Nephron progenitor cell (in vitro differentiated cells): ENCODE measurements around the gene MS4A10.
"Not testable (repeated sequence)": the region's sequence is repeated elsewhere in the genome, so short reads cannot be mapped to it uniquely, and the experiment has no call there.

Experiments
- DNase-seq: peaks from one replicate; pipeline ENCODE4 v3.0.0; 2021
- H3K27ac Mint-ChIP-seq: 2 replicates; pipeline ENCODE4 v1.8.0; 2021; ENCODE audit warnings: mild to moderate bottlenecking, moderate library complexity, mixed read lengths
- H3K27me3 Mint-ChIP-seq: 2 replicates; pipeline ENCODE4 v1.8.0; 2021; ENCODE audit warnings: mild to moderate bottlenecking, low read depth, mixed read lengths; ENCODE audit not compliant: poor library complexity
- H3K36me3 Mint-ChIP-seq: 2 replicates; pipeline ENCODE4 v1.8.0; 2021; ENCODE audit warnings: low read depth, mixed read lengths
- H3K4me1 Mint-ChIP-seq: 2 replicates; pipeline ENCODE4 v1.8.0; 2021; ENCODE audit warnings: mixed read lengths
- H3K4me3 Mint-ChIP-seq: 2 replicates; pipeline ENCODE4 v1.8.0; 2021; ENCODE audit warnings: mild to moderate bottlenecking, moderate library complexity, mixed read lengths
- H3K9me3 Mint-ChIP-seq: 2 replicates; pipeline ENCODE4 v1.8.0; 2021; ENCODE audit warnings: mild to moderate bottlenecking, moderate library complexity, mixed read lengths
- TF ChIP-seq, protein P1 (sequence below): fragments of 200-600 bp; sonication (generic); IDR thresholded peaks from 2 replicates; pipeline ENCODE4 v1.5.0; 2021; ENCODE audit warnings: antibody characterized with exemption

The MS4A10 gene

GRCh38 chr11:60814112-60814511, 29.0 kb downstream of the MS4A10 start:
- TF ChIP-seq, protein P1, sequence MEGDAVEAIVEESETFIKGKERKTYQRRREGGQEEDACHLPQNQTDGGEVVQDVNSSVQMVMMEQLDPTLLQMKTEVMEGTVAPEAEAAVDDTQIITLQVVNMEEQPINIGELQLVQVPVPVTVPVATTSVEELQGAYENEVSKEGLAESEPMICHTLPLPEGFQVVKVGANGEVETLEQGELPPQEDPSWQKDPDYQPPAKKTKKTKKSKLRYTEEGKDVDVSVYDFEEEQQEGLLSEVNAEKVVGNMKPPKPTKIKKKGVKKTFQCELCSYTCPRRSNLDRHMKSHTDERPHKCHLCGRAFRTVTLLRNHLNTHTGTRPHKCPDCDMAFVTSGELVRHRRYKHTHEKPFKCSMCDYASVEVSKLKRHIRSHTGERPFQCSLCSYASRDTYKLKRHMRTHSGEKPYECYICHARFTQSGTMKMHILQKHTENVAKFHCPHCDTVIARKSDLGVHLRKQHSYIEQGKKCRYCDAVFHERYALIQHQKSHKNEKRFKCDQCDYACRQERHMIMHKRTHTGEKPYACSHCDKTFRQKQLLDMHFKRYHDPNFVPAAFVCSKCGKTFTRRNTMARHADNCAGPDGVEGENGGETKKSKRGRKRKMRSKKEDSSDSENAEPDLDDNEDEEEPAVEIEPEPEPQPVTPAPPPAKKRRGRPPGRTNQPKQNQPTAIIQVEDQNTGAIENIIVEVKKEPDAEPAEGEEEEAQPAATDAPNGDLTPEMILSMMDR: no peak

DNA sequence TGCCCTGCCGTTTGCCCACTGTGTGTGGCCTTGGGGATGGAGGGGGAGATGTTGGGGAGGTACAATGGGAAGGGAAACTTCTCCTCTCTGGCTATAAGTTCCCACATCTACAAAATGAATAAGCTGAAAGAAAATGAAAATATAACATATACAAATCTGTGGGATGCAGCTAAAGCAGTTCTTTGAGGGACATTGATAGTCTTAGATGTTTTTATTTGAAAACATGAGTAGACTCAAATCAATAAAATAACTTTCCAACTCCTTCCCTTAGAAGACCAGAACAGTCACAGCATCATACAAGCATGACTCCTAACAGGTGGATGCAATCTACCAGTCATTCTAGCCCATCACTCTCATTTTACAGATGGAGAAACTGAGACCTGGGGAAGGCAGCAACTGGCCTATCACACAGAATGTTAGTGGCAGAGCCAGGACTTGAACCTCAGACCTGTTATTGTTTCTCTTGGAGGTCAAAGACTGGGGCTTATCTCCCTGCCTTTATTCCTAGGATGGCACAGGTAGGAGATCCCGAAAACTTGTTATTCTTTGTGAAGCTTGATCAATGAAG, 31.5 kb downstream of the MS4A10 start:
- Mint-ChIP-seq H3K4me3 (no peak overlapping the region), H3K9me3 (peaks cover 42% of the 10 kb centered on the region), H3K27me3 (peaks cover 12% of the 10 kb centered on the region), H3K27ac (no peak overlapping the region), H3K36me3 (peaks cover 4% of the 10 kb centered on the region), H3K4me1 (peaks cover 10% of the 10 kb centered on the region)
- TF ChIP-seq, protein P1: no peak
- no peak for DNase-seq

More at GRCh38 chr11:60814112-60814511, 29.0 kb downstream of the MS4A10 start:
- Mint-ChIP-seq H3K27me3 (peaks cover 9% of the 10 kb centered on the region), H3K4me3 (no peak overlapping the region), H3K36me3 (peaks cover 4% of the 10 kb centered on the region), H3K27ac (no peak overlapping the region), H3K4me1 (no peaks in the 10 kb centered on the region), H3K9me3 (peaks cover 42% of the 10 kb centered on the region)
- DNase-seq: no peak

DNA sequence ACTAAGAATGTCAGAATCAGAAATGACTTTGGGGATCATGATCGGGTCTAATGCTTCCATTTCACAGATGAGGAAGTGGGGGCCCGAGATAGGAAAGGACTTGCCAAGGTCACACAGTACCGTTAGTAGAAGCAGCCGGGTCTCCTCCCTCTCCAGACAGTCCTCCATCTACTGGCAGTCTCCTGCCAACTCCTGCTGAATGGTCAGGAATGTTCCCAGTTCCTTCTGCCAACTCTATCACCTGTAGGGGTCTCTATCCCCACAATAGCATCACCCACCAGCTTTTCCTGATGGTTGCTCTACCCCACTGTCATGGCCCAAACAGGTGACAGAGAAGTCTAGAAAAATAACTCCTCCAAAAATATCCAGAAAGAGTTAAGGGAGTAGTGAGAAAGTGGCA, 32.9 kb downstream of the MS4A10 start:
- H3K36me3 Mint-ChIP-seq: peaks cover 4% of the 10 kb centered on the region
- H3K4me3 Mint-ChIP-seq: no peak overlapping the region
- TF ChIP-seq, protein P1: no peak
- H3K27me3 Mint-ChIP-seq: peaks cover 9% of the 10 kb centered on the region
- no peak for DNase-seq
- H3K27ac Mint-ChIP-seq: no peak overlapping the region
- H3K4me1 Mint-ChIP-seq: peaks cover 10% of the 10 kb centered on the region
- peaks cover 36% of the 10 kb centered on the region for H3K9me3 Mint-ChIP-seq

- no peaks in the 10 kb centered on the region for H3K36me3 Mint-ChIP-seq
- peaks cover 6% of the 10 kb centered on the region for H3K27me3 Mint-ChIP-seq
- H3K27ac Mint-ChIP-seq: no peak overlapping the region
- no peak for DNase-seq
- H3K9me3 Mint-ChIP-seq: peaks cover 10% of the 10 kb centered on the region
- TF ChIP-seq, protein P1: no peak
- H3K4me1 Mint-ChIP-seq: peaks cover 12% of the 10 kb centered on the region
- no peak overlapping the region for H3K4me3 Mint-ChIP-seq
Observed at GRCh38 chr11:60821827-60822599, 36.9 kb downstream of the MS4A10 start.

DNA sequence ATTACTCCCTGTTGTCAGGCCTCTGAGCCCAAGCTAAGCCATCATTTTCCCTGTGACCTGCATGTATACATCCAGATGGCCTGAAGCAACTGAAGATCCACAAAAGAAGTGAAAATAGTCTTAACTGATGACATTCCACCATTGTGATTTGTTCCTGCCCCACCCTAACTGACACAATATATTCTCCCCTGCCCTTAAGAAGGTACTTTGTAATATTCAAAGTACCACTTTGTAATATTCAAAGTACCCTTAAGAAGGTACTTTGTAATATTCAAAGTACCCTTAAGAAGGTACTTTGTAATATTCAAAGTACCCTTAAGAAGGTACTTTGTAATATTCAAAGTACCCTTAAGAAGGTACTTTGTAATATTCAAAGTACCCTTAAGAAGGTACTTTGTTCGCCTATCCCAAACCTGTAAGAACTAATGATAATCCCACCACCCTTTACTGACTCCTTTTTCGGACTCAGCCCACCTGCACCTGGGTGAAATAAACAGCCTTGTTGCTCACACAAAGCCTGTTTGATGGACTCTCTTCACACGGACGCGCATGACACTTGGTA, 38.7 kb downstream of the MS4A10 start:
- peaks cover 11% of the 10 kb centered on the region for H3K27me3 Mint-ChIP-seq
- not testable (repeated sequence) for H3K36me3 Mint-ChIP-seq, H3K9me3 Mint-ChIP-seq, H3K4me3 Mint-ChIP-seq, DNase-seq
- peaks cover 21% of the 10 kb centered on the region for H3K4me1 Mint-ChIP-seq
- H3K27ac Mint-ChIP-seq: peak overlapping the region; percentile 10

DNA sequence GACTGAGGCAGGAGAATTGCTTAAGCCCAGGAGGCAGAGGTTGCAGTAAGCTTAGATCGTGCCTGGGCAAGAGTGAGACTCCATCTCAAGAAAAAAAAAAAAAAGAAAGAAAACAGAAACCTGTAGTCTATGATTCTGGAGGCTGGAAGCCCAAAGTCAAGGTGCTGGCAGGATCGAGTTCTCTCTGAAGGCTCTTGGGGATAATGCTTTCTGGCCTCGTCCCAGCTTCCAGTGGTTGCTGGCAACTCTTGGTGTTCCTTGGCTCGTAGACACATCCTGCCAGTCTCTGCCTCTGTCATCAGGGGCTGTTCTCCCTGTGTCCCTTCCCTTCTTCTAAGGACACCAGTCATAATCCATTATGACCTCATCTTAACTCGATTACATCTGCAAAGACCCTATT, 40.0 kb downstream of the MS4A10 start:
- TF ChIP-seq, protein P1: no peak
- DNase-seq: no peak
- no peak overlapping the region for H3K27ac Mint-ChIP-seq
- peaks cover 24% of the 10 kb centered on the region for H3K4me1 Mint-ChIP-seq
- H3K9me3 Mint-ChIP-seq: no peaks in the 10 kb centered on the region
- peaks cover 11% of the 10 kb centered on the region for H3K27me3 Mint-ChIP-seq
- no peaks in the 10 kb centered on the region for H3K36me3 Mint-ChIP-seq
- no peak overlapping the region for H3K4me3 Mint-ChIP-seq
